Activated CD8-positive, alpha-beta memory T cell treated with anti-CD3 and anti-CD28 coated beads, Interleukin-2, amount 50 U/mL, for 48 hours (primary cell): Measurements from ENCODE around the gene FAM168B.

Experiments used
- DNase-seq: peaks from one replicate; pipeline ENCODE4 v3.0.0-alpha.2; 2020

The FAM168B gene

GRCh38 chr2:131016826-131017741, 76.2 kb downstream of the FAM168B start:
- no peak for DNase-seq

- DNase-seq: no peak
Measured at GRCh38 chr2:131015764-131016163, 77.5 kb downstream of the FAM168B start.

- DNase-seq: no peak
Measured at GRCh38 chr2:131014141-131014540, 79.1 kb downstream of the FAM168B start.

- no peak for DNase-seq
Measured at GRCh38 chr2:131011486-131011885, 81.8 kb downstream of the FAM168B start.

GRCh38 chr2:131010566-131010965, 82.7 kb downstream of the FAM168B start:
- DNase-seq: no peak

- no peak for DNase-seq
Measured at GRCh38 chr2:131009713-131010475, 83.4 kb downstream of the FAM168B start.

GRCh38 chr2:131008967-131009366, 84.3 kb downstream of the FAM168B start:
- no peak for DNase-seq

GRCh38 chr2:131006561-131006960, 86.7 kb downstream of the FAM168B start:
- no peak for DNase-seq

GRCh38 chr2:131005216-131005935, 87.9 kb downstream of the FAM168B start:
- DNase-seq: no peak

GRCh38 chr2:131004446-131005209, 88.6 kb downstream of the FAM168B start:
- DNase-seq: no peak

- no peak for DNase-seq
Measured at GRCh38 chr2:130998561-130998960, 94.7 kb downstream of the FAM168B start.
